Lower leg skin (tissue), 4 donors: ENCODE results near the gene ITGB5. TPM values are rescaled to one million over a fixed set of nuclear protein-coding genes. Genes with fewer than 3 reads are reported as not detected.

Experiments used
- DNase-seq, 2 donors: peaks; one replicate each; pipeline ENCODE4 v3.0.0-alpha.2; 2019; ENCODE audit warnings: low spot score in 2 of 2
- H3K4me3 ChIP-seq: fragments of 200-600 bp; sonication (generic); 2 replicates; pipeline ENCODE4 v1.5.1; 2017; ENCODE audit warnings: mild to moderate bottlenecking, low read depth; ENCODE audit not compliant: poor library complexity, severe bottlenecking
- POLR2A ChIP-seq, 2 donors: fragments of 450-650 bp; IDR thresholded peaks; one replicate each; pipeline ENCODE4 v1.6.1; 2016 to 2017; ENCODE audit warnings: antibody characterized with exemption in 2 of 2, mild to moderate bottlenecking in 1 of 2, moderate library complexity in 1 of 2
- WGBS, 2 donors: methylation state at CpG; one replicate each; pipeline ENCODE4 v1.1.5; 2018; 5-methylcytosine and 5-hydroxymethylcytosine counted together
- intact Hi-C: fragments of 100-400 bp; cut with DNase I; formaldehyde crosslinking; loops from one replicate; pipeline ENCODE4 v1.15.0; 2023; ENCODE audit warnings: low total_unique reads
- total RNA-seq, 4 donors: library from RNA; depleted of rRNA; stranded (reverse); fragments of >200 nt; gene quantifications; one replicate each; pipeline ENCODE4 v1.1.0, GENCODE V29; 2016
- TF ChIP-seq, protein P1 (sequence below), 3 donors: fragments of 450-650 bp; IDR thresholded peaks; one replicate each; pipeline ENCODE4 v1.5.1; 2016; ENCODE audit warnings: antibody characterized with exemption in 3 of 3, mild to moderate bottlenecking in 3 of 3, moderate library complexity in 2 of 3

Gene ITGB5
- total RNA-seq, 4 donors from 2014 or later, result 210 to 414 (median 286) TPM

DNA sequence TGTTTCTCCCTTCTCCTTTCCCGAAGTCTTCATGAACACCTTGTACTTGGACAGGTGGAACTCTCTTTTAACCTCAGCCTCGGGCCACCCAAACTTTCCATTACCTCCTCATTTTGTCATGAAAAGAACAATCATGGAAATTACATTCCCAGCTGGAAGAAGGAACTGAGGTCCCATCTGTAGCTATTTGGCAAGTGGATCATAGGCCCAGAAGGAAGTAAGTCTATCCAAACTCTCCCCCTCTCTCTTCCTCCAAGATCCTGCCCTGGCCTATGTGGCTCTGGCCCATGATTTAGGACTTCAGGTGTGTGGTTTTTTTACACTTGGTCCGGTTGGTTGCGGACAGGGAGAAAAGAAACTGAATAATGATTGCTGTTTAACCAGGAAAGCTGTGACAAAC is 44.1 kb downstream of the ITGB5 start:
- TF ChIP-seq, protein P1, sequence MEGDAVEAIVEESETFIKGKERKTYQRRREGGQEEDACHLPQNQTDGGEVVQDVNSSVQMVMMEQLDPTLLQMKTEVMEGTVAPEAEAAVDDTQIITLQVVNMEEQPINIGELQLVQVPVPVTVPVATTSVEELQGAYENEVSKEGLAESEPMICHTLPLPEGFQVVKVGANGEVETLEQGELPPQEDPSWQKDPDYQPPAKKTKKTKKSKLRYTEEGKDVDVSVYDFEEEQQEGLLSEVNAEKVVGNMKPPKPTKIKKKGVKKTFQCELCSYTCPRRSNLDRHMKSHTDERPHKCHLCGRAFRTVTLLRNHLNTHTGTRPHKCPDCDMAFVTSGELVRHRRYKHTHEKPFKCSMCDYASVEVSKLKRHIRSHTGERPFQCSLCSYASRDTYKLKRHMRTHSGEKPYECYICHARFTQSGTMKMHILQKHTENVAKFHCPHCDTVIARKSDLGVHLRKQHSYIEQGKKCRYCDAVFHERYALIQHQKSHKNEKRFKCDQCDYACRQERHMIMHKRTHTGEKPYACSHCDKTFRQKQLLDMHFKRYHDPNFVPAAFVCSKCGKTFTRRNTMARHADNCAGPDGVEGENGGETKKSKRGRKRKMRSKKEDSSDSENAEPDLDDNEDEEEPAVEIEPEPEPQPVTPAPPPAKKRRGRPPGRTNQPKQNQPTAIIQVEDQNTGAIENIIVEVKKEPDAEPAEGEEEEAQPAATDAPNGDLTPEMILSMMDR (IDR thresholded peaks at IDR 0.05), result no peak
- no peak for TF ChIP-seq POLR2A (IDR thresholded peaks at IDR 0.05)
- no peak for DNase-seq
- 78 to 86% methylated on average over 4 of the region's 4 CpGs for WGBS, 2 donors
- H3K4me3 ChIP-seq, result no peak overlapping the region
- intact Hi-C loops, result no loop called here

DNA sequence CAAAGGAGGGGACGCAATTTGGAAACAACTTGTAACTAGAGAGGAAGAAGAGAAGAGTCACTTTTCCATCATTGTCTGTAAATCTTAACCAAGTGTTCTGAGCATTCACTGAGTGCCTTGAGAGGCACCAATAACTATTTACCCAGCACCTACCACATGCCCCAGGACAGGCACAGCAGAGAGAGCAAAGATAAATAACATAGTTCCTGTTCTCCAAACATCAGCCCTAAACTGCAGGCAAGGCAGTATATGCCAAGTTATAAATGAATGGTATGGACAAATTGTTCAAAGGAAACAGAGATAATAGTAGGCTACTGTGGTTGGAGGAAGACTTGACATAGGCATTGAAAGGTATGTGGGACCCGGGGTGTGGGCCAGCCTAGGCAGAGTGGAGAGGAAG is 45.6 kb downstream of the ITGB5 start:
- WGBS, 2 donors, result 93 to 100% methylated on average over 2 of the region's 2 CpGs
- TF ChIP-seq POLR2A (IDR thresholded peaks at IDR 0.05), result no peak
- TF ChIP-seq, protein P1 (IDR thresholded peaks at IDR 0.05), result no peak
- intact Hi-C loops, result no loop called here
- no peak for DNase-seq
- H3K4me3 ChIP-seq, result no peak overlapping the region

DNA sequence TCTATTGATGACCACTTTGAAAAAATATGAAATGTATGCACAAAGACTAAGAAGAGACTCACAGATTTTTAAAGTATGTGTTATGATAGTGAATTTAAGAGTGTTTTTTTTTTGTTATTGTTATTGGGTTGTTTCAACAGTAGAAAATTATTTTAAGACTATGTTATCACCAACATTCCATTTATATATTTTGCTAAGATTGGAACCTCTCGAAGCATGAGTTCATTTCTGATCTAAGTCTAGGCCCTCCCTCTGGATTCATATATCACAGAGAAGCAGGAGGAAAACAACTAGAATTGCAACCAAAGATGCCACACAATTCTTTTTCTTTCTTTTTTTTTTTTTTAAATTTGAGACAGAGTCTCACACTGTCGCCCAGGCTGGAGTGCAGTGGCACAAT is 46.8 kb downstream of the ITGB5 start:
- no peak overlapping the region for H3K4me3 ChIP-seq
- TF ChIP-seq POLR2A (IDR thresholded peaks at IDR 0.05), result no peak
- TF ChIP-seq, protein P1 (IDR thresholded peaks at IDR 0.05), result no peak
- intact Hi-C loops, result no loop called here
- WGBS, 2 donors, result 93 to 96% methylated on average over 2 of the region's 2 CpGs
- DNase-seq, result no peak

DNA sequence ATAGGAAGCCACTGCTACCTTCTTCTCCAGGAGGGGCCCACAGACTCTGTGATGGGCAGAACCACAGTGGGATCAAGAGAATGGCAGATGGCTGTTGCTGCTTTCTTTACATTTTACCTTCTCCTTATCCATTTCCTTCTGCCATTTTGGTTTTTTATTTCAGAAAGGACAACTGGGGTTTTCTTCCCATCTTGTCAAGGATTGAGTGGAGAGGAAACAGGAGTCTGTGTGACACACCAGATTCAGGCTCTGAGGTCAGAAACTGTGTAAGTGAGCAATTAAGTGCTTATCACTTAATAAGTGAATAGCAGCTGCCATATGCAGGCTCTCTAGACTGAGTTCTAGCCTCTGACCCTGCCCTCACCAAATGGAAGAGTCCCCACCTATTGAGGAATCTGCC is 47.3 kb downstream of the ITGB5 start:
- intact Hi-C loops, result no loop called here
- DNase-seq, result no peak
- H3K4me3 ChIP-seq, result no peak overlapping the region
- TF ChIP-seq, protein P1 (IDR thresholded peaks at IDR 0.05), result no peak
- no peak for TF ChIP-seq POLR2A (IDR thresholded peaks at IDR 0.05)

DNA sequence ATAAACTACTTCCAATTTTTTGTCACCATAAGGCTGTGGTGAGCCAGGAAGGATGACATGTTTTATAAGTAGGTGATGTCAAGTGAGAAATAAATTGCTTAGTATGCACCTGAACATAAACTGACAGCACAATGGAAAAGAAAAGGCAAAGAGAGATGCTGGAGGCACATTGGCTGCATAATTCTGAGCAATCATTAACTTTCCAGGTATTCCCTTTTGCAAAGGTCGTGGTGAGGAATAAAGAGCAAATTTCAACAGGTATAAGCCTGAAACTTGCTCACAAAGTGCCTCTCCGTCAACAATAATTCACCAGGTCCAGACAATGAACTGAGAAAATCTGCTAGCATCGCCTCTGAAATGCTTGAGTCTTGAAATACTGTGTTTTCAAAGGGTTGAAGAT is 48.2 kb downstream of the ITGB5 start:
- no peak for TF ChIP-seq POLR2A (IDR thresholded peaks at IDR 0.05)
- TF ChIP-seq, protein P1 (IDR thresholded peaks at IDR 0.05), result no peak
- H3K4me3 ChIP-seq, result no peak overlapping the region
- DNase-seq, result no peak
- WGBS, 2 donors, result 80 to 87% methylated on average over 3 of the region's 3 CpGs
- intact Hi-C loops, result no loop called here

DNA sequence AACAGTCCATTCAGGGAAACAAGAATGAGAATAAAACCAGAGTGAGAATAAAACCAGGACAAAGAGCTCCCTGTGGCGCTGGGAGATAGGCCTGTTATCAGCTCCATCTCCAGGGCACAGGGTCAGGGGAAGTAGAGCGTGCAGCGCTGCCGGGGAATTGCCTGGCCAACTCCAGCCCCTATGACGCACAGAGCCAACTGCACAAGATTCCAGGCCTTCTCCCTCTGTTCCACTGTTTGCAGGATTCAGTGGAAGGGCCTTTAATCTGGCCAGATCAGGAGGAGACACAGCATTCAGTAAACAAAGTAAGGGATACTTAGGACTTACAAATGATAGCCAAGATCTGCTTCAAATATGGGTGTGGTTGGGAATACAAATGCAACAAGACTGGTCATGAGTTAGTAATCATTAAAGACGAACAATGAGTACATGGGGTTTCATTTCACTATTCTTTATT is 49.4 kb downstream of the ITGB5 start:
- 7 to 21% methylated on average over 6 of the region's 6 CpGs for WGBS, 2 donors
- no peak for TF ChIP-seq POLR2A (IDR thresholded peaks at IDR 0.05)
- TF ChIP-seq, protein P1 (IDR thresholded peaks at IDR 0.05), result no peak

More for the DNA sequence above, 49.4 kb downstream of the ITGB5 start:
- intact Hi-C loops, result no loop called here
- no peak overlapping the region for H3K4me3 ChIP-seq
- DNase-seq, result peak in 1 of 2 donors; percentile 73
